HS-27A (cell line): ENCODE measurements around the gene CFAP97.
"Not testable (repeated sequence)": the region's sequence is repeated elsewhere in the genome, so short reads cannot be mapped to it uniquely, and the experiment has no call there.

ENCODE experiments used
- DNase-seq: peaks from one replicate; pipeline ENCODE4 v3.0.0-alpha.2; 2012; ENCODE audit warnings: low read depth, missing footprints

CFAP97 gene

DNA sequence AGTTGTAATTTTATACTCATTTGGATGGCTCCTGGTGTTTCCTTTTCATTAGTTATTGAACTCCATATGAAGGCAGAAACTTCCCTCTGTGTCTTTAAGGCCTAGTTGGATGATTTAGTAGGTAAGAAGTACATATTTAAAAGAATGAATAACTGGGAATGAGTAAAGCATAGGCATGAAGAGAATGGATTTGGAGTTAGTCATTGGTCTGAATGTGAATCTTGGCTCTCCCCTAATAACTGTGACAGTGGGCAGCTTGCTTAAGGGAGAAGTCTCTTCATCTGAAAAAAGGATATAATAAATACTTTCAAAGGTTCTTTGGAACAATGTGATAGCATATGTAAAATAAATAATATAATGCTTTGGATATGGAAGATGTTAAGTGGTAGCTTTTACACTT is 18.8 kb upstream of the CFAP97 start:
- DNase-seq: no peak

DNA sequence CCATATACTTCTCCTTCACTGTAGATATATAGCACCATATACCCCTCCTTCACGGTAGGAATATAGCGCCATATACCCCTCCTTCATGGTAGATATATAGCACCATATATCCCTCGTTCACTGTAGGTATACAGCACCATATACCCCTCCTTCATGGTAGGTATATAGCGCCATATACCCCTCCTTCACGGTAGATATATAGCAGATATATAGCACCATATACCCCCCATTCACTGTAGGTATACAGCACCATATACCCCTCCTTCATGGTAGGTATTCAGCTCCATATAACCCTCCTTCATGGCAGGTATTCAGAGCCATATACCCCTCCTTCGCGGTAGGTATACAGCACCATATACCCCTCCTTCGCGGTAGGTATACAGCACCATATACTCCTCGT is 18.1 kb upstream of the CFAP97 start:
- no peak for DNase-seq

DNA sequence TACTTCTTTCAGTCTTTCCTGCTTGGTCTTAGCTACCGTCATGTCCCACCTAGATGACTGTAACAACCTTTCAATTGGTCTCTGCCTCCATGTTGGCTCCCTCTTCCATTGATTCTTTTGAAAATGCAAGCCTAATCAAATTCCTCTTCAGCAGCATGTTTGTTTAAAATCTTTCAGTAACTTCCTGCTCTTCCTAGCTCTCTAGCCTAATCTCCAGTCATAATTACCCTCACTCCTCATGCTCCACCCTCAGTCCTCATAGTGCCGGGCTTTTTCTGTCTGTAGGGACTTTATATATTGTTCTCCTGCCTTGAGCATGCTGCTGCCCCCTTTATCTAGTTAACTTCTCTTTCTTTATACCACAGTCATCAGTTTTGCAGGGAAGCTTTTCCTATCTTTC is 17.7 kb upstream of the CFAP97 start:
- no peak for DNase-seq

DNA sequence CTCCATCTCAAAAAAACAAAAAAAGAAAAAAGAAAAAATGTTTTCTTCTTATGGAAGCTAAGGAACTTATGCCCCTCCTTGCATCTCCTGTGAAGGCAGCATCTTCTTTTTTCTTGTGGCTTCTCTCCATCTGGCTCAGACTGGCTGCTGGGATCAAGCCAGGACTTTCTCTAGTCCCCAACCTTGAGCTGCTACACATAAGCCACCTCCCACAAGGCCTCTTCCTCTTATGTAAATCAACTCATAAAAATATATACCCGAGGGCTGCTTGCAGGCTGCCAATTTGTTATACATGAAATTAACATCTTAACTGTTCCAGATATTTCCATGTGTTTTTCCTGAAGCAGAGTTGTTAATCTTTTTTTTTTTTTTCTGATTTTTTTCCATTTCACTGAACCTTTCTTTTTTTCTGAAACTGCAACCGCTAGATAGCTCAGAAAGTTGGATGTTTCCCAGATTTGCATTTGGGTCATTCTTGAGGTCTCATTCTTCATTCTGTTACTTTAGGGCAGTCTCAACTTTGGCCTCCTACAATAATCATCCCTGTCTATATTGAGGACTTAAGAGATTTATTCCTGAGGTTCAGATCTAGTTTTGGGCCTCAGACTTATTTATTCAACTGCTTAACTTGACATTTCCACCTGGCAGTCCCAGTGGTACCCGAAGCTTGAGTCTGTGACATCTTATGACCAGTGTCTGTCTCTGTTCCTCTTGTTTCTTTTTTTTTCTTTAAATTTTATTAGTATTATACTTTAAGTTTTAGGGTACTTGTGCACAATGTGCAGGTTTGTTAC is 15.9 kb upstream of the CFAP97 start:
- DNase-seq: no peak

DNA sequence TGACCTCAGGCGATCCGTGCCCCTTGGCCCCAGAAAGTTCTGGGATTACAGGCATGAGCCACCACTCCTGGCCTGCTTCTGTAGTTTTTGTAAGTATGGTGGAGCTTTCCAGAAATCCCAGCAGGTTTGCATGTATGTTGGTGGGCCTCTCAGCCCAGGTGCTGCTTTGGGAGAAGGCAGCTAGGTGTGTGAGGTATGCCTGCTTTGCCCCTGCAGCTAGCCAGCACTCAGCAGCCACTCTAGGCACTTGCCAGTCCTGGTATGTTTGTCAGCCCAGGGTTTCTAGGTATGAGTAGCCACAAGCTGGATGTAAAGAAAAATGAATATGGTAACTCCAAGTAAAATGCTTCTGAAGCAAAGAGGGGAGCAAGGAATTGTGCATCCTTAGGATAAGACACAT is 14.5 kb upstream of the CFAP97 start:
- no peak for DNase-seq

DNA sequence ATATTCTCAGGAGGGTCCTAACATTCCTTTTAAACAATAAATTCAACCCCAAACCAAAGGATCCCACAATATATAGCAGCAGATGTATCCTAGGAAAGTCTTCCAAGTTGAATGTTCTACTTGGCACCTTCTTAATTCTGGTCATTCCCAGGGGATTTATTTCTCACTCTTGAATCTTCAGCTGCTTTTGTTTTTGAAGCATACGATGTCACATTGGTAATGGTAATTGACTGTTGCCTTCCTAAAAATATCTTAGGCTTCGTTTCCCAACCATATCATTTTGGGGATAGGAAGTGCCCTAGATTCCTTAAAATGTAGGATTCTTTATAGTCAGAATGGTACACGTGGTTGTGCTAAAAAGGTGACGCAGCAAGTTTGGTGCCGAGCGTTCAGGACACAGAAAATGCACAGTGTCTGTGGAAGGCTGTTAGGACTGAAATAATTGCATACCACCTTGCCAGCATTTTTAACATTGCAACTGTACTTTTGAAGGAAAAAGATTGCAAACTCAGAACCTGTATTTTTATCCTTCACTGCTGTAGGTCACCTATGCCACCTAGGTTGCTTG is 13.7 kb upstream of the CFAP97 start:
- no peak for DNase-seq

DNA sequence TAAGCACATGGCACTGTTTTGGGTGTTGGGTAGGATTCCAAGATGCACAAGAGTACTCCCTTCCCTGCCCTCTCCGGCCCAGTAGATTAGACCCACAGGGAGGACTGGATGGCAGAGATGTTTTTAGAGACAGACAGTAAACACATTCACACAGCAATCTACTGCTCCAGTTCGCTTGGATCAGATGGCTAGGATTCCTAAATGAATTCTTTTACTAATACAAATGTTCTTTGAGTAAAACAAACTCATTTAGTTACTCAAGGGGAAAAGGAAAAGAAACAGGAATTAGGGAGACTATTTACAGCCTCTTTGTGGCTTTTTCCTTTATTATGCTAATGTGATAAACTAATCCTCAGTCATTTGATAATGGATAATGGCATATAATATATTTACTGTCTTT is 11.5 kb upstream of the CFAP97 start:
- no peak for DNase-seq

DNA sequence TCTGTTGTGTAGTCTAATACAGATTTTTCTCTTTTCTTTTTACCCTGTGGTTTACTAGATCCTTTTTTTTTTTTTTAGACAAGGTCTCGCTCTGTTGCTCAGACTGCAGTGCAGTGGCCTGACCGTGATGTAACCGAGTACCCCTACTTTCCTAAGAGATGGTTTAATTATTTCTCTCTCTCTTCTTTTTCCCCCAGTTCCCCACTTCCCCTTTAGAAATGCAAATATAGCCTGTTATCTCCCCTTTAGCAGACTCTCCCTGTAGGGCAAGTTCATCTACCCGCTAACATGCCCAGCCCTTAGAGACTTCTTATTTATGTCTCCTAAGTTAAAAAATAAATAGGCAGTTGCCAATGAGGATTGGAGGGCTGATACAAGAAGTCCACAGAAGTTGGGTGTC is 10.1 kb upstream of the CFAP97 start:
- DNase-seq: no peak

DNA sequence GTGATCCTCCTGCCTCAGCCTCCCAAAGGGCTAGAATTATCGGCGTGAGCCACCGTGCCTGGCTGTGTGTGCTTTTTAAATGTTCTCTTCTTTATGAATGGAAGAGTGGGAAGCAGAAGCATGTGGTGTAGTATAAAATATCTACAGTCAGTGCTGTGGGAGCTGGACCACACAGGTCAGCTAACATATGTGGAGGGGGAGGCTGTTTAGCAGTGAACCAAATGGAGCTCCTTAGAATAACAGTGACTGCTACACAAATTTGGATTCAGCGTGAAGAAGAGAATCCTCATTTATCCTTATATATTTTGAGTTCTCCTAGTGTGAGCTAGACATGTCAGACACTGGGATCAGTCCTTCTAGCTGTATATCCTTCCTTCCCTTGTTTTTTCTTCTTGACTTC is 8.8 kb upstream of the CFAP97 start:
- DNase-seq: no peak

DNA sequence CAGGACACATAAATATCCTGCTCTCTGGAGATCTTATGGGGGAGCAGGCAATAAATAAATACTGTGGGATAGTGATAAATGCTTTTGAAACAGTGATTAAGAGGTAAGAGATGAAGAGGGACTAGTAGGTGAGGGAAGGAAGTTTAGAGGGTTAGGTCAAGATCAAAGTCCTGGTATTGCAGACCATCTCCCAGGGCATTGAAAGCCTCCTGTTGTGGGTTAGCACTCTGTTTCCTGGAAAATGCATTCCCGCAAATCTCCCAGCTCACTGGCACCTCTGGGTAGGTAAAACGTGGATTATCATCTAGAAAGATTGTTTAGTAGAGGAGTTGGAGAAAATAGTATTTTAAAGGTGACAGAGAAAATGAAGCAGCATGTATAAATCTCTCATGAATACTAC is 7.8 kb upstream of the CFAP97 start:
- DNase-seq: no peak

DNA sequence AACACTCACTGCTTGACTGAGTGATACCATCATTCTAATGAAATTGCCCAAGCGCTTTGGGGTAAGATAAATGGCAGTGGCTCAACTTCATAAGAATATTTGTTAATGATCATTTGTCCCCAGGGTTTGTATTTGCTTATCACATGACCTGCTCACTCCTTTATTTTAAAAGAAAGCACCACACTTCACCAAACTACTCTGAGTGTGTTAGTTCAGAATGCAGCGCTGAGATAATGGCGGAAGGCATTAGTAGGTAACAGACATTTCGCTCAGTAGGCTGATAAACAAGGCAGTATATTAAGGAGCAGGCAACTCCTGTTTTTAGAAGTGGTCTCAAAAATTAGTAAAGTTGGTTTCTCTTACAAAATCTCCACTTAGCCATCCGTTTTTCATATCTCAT is 7.2 kb upstream of the CFAP97 start:
- no peak for DNase-seq

DNA sequence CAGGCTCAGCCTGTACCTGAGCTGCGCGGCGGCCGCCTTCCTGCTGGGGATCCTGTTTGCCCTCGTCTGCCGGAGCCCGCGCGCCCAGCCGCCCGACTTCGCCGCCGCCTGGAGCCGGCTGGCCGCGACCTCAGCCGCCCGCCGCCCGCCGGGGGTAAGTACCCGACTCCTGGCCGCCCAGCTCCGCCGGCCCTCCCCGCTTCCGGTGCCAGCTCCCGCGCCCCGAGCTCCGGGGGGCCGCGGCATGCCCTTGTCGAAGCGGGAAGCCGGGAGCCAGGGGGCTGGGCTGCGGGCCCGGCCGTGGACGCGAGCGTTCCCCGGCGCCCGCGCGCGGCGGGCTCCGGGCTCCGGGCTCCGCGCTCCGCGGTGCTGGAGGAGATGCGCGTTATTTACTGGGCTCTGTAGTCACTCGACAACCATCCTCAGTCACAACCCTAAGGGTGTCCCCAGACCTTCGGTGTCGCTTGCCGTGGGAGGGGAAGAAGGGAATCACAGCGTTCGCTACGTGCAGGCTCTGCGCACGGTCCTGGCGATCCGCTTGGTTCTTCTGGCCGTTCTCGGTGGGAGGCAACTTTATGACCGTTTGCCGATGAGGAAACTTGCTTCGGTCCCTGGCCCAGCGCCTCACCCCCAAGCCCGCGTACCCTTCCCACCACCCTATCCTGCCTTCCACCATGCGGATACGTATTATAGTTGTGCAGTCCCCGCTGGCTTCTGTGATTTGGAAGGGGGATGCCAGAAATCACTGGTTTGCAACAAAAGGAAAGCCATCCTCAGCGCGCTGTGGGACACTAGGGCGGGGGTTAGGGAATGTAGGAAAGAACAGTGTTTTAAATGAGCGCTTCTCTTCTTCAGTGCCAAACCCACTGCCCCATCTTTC is 6.5 kb upstream of the CFAP97 start:
- no peak for DNase-seq

DNA sequence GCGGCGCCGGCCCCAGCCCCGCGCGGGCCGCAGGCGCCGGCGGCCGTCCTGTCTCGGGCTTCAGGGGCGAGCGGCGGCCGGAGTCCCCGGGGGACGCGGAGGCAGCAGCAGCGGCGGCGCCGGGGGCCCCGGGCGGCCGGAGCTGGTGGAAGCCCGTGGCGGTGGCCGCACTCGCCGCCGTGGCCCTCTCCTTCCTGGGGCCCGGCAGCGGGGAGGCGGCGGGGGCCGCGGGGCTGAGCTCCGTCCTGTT is 6.0 kb upstream of the CFAP97 start:
- not testable (repeated sequence) for DNase-seq

DNA sequence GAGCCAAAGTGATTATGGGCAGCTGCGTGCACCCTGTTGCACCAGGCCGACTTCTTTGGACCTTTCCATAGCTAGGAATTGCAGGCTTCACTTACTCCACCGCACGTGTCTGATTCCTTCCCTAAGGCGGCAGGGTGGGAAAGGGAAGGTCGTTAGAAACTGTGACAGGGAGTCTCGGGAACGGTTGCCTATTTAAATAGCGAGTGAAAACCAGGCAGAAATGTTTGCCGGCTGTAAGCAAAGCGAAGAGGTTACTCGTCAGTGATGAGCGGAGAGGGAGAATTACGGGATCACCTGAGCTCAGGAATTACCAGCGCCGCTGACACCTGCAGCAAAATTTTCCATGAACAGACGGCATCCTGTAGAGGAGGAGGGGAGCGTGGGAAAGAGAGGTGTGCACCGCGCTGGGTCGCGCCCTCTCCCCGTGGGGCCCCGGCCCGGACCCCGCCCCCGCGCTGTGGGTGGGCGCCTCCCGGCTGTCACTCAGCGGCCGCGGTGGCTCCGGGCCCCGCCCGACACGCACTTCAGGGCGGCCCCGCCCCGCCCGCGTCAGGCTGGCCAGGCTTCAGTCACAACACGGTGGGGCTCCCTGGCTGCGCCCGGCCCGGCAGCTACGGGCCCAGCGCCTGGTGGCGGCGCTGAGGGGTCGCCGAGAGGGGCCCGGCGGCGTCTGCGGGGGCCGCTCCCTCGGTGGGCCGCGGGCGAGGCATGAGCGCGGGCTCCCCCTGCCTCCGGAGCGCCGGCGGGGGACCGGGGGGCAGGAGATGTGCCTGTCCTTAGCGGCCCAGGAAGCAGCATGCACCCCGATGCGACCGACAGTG is 5.4 kb upstream of the CFAP97 start, which contains the start of gene SNX25:
SNX25 (plus strand) TSS at position 568 of the 821 bp plus-strand sequence; CDS start at position 797, 229 bp downstream.
- no peak for DNase-seq

DNA sequence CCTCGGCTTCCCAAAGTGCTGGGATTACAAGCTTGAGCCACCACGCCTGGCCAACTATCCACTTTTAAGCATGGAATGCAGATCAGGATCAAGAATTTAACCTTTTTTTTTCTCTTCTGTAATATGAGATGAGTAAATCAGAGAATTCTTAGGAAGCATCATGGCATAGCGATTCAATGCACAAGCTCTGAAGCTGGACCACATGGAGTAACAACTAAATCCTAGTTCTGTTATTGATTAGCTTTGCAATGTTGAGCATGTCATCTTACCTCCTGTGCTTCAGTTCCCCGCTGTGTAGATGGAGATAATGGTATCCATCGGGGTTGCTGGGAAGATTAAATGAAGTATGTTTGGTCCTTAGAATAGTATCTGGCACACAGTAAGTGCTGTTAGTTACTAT is 3.7 kb upstream of the CFAP97 start:
- no peak for DNase-seq

DNA sequence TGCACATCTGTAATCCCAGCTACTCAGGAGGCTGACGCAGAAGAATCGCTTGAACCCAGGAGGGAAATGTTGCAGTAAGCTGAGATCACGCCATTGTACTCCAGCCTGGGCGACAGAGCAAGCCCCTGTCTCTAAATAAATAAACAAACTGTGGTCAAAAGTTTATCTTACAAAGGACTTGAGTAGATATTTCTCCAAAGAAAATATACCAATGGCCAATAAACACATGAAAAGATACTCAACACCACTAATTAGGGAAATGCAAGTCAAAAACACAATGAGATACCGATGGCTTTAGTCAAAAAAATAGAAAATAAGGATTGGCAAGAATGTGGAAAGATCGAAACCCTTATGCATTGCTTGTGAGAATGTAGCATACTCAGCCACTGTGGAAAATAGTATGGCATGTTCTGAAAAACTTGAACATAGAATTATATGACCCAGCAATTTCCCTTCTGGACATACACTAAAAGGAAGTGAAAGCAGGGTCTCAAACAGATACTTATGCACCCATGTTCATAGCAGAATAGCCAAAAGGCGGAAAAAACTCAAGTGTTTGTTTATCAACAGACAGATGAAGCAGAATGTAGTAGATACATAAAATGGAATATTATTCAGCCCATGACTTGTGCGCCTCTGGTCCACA is 2.0 kb upstream of the CFAP97 start:
- no peak for DNase-seq

DNA sequence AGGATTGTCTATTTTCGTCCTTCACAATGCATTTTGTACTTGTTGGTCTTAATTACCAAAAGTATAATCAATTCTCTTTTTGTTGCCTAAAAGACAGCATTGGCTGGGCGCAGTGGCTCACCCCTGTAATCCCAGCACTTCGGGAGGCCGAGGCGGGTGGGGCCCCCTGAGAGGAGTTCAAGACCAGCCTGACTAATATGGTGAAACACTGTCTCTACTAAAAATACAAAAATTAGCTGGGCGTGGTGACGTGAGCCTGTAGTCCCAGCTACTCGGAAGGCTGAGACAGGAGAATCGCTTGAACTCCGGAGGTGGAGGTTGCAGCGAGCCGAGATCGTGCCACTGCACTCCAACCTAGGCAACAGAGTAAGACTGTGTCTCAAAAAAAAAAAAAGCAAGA is 1.3 kb upstream of the CFAP97 start:
- not testable (repeated sequence) for DNase-seq

DNA sequence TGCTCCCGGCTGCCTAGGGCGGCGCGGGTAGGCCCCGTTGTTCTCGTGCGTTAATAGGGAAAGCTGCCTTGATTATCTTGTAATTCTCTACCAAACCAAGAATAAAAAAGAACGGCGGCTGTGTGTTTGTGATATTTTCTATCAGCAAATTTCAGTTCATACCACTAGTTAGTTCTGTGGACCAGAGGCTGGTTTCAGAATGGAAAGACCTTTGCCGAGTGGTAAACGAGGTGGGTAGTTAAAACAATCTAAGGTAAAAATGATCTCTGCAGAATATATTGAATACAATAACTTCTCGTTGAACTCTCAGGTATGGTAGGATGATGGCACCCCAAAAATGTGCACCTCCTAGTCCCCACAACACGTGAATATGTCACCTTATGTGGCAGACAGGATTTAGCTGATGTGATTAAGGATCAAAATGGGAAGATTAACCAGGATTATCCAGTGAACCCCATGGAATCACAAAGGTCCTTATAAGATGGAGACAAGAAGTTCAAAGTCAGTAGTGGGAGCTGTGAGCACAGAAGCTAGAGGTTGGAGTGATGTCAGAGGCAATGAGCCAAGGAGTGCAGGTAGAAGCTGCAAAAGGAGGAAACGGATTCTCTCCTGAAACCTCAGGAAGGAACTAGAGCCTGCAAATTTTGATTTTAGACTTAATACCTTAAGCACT is 574 bp upstream of the CFAP97 start:
- no peak for DNase-seq

DNA sequence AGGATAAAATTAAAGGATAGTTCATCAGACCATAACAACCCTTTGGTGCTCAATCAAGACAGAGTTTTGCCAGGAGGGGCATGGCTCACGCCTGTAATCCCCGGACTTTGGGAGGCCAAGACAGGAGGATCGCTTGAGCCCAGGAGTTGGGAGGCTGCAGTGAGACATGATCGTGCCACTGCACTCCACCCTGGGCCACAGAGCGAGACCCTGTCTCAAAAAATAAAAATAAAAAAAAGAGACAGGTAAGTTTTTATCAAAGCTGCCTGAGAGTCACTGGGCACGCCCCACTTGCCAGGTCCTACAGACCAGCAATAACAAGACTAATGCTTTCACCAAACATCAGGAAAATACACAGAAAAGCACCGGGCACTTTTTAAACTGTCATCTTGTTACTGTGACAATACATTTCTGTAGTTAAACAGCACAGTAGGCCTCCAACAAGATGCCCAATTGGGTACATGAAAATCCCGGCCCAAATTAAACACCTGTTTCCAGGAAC is 765 bp downstream of the CFAP97 start:
- no peak for DNase-seq

DNA sequence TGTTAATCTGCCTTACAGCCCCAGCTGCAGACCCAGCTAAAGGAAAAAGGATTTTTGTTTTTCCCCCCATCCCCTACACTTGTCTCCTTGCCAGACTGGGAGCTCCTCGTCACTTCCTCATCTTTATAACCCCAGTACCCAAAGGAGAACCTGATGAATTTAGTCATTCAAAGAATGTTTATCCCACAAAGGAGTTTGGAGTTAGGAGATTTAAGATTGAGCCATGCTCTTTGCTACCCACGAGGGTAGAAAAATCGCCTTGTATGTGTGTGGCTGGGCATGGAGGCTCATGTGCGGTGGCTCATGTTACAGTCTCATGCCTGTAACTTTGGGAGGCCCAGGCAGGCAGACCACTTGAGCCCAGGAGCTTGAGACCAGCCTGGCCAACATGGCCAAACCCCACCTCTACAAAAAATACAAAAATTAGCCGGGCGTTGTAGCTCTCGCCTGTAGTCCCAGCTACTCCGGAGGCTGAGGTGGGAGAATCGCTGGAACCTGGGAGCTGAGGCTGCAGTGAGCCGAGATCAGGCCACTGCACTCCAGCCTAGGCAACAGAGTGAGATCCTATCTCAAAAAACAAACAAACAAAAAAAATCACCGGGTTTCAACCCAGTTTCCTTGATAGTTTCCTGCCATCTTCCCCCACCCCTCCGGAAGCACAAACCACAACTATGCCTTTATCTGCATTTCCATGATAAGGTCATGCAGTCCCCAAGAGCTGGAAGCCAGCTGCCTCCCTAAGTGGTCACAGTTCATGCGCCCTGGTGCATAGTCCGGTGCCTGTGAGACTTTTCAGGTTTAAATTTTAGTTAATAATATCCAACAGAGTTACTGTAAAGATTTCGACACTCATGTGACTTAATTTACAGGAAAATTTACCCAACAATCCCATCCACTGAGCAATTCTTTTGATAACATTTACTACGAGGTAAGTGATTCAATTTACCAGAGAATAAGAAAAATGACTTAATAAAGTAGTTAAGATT is 1.5 kb downstream of the CFAP97 start:
- no peak for DNase-seq
